Hypothalamus (tissue), 51 donors: ENCODE measurements around the gene PPP1R9A.

Source experiments
- DNase-seq, 51 donors: peaks; one replicate each; lab custom pipeline; 2025; lab: John Stamatoyannopoulos, UW

The PPP1R9A gene

GRCh38 chr7:95298091-95298490 lies 390.7 kb downstream of the PPP1R9A start:
- no peak for DNase-seq

GRCh38 chr7:95303013-95303905 lies 395.9 kb downstream of the PPP1R9A start:
- DNase-seq, result no peak

GRCh38 chr7:95304990-95305389 lies 397.6 kb downstream of the PPP1R9A start:
- no peak for DNase-seq

- no peak for DNase-seq
These were observed 402.6 kb downstream of the PPP1R9A start for GRCh38 chr7:95309951-95310350.

- no peak for DNase-seq
These were observed 404.0 kb downstream of the PPP1R9A start for GRCh38 chr7:95311389-95311788.

- DNase-seq, result no peak
These were observed 405.2 kb downstream of the PPP1R9A start for GRCh38 chr7:95312561-95312960.

- DNase-seq, result no peak
These were observed 409.2 kb downstream of the PPP1R9A start for GRCh38 chr7:95316588-95316987.

- no peak for DNase-seq
These were observed 410.2 kb downstream of the PPP1R9A start for GRCh38 chr7:95317546-95317945.

GRCh38 chr7:95317966-95318365 lies 410.6 kb downstream of the PPP1R9A start:
- no peak for DNase-seq

- DNase-seq, result no peak
These were observed 411.2 kb downstream of the PPP1R9A start for GRCh38 chr7:95318501-95319100.

GRCh38 chr7:95319570-95319969 lies 412.2 kb downstream of the PPP1R9A start:
- no peak for DNase-seq

GRCh38 chr7:95320651-95321050 lies 413.3 kb downstream of the PPP1R9A start:
- DNase-seq, result no peak

- no peak for DNase-seq
These were observed 414.3 kb downstream of the PPP1R9A start for GRCh38 chr7:95321720-95322119.

- no peak for DNase-seq
These were observed 415.0 kb downstream of the PPP1R9A start for GRCh38 chr7:95322396-95322795.

- no peak for DNase-seq
These were observed 415.5 kb downstream of the PPP1R9A start for GRCh38 chr7:95322854-95323253.

GRCh38 chr7:95323410-95324129 lies 416.2 kb downstream of the PPP1R9A start:
- no peak for DNase-seq

GRCh38 chr7:95324431-95324830 lies 417.0 kb downstream of the PPP1R9A start, which contains the start of gene PON1:
PON1 (minus strand) TSS chr7:95324532; CDS start chr7:95324475, 57 bp downstream.
- no peak for DNase-seq

- DNase-seq, result no peak
These were observed 420.0 kb downstream of the PPP1R9A start for GRCh38 chr7:95327356-95327755.

- DNase-seq, result no peak
These were observed 423.0 kb downstream of the PPP1R9A start for GRCh38 chr7:95330204-95330960.

- DNase-seq, result no peak
These were observed 423.6 kb downstream of the PPP1R9A start for GRCh38 chr7:95330961-95331337.

GRCh38 chr7:95334447-95334846 lies 427.1 kb downstream of the PPP1R9A start:
- no peak for DNase-seq
